Smooth muscle cell of the umbilical artery (primary cell): ENCODE measurements around the gene SERPINB3. TPM values are rescaled to one million over a fixed set of nuclear protein-coding genes. Genes with fewer than 3 reads are reported as not detected.

Source experiments
- total RNA-seq: library from RNA; depleted of rRNA; stranded (reverse); fragments of >200 nt; gene quantifications from 2 replicates; pipeline ENCODE4 v1.2.3, GENCODE V29; 2014

SERPINB3 gene
- not detected in 2 replicates for total RNA-seq

DNA sequence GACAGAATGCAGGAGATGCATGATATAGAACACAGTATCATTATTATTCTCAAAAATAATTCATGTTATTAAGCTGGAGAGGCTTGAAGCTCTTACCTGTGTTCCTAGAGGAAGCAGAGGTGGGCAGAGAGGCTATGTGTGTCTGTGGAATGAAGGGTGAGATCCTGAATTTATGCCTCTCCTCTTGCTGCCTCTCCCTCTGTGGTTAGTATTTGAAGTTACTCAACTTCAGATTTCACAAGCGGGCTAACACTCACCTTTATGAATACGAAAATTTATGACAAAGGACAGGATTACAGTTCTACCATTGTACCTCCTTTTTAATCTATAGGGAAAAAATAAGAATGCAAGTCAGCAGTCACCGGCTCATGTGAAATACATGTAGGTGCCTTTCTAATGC lies at the start of gene SERPINB3:
TSS of gene SERPINB3 (minus strand) at position 144 of the 400 bp plus-strand sequence. CDS start 677 bp downstream, outside the sequence.

DNA sequence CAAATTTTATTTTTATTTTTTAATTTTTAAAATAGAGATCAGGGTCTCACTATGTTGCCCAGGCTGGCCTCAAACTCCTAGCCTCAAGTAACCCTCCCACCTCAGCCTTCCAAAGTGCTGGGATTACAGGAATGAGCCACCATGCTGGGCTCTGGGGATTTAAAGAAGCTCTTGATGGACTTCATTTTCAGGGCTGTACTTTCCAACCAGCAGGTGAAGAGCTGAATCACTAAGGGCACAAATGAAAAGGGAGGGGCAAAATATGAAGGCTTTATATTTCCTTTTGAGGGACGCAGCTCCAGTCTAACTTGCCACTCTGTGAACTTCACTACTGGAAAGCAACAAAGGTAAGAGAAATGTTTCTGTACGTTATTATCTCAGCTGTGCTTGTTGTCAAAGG lies 41.0 kb upstream of the SERPINB3 start, which contains the start of gene SERPINB11:
TSS of gene SERPINB11 (plus strand) at position 301 of the 400 bp plus-strand sequence. CDS start 7,234 bp downstream, outside the sequence.

GRCh38 chr18:63644142-63644541 lies 17.6 kb downstream of the SERPINB3 start, which contains the start of gene SERPINB4:
Gene SERPINB4, minus strand, starts transcription at chr18:63644256. Its CDS starts 679 bp downstream, at chr18:63643577.

Other genes with a start within 250 kb of the SERPINB3 start
- 40.7 and 51.4 TPM in 2 replicates for gene VPS4B, start 239.4 kb downstream of the SERPINB3 start, total RNA-seq
- gene SERPINB5, start 184.9 kb downstream of the SERPINB3 start, total RNA-seq: not detected in 2 replicates
- gene SERPINB12, start 119.5 kb downstream of the SERPINB3 start, total RNA-seq: not detected in 2 replicates
- not detected in 2 replicates for gene SERPINB13, start 74.5 kb downstream of the SERPINB3 start, total RNA-seq
- 0.09 TPM in 1 of 2 replicates, not detected in the other for gene SERPINB4, start 17.6 kb downstream of the SERPINB3 start, total RNA-seq
- not detected in 2 replicates for gene SERPINB11, start 41.1 kb upstream of the SERPINB3 start, total RNA-seq
- 31.5 and 43.6 TPM in 2 replicates for gene SERPINB7, start 113.5 kb upstream of the SERPINB3 start, total RNA-seq
- gene SERPINB2, start 225.8 kb upstream of the SERPINB3 start, total RNA-seq: 2.4 and 4.8 TPM in 2 replicates
- not detected in 2 replicates for gene SERPINB10, start 246.1 kb upstream of the SERPINB3 start, total RNA-seq